ENCODE data around the gene PNRC1.

PNRC1 gene

GRCh38 chr6:89098461-89098860 is 17.9 kb downstream of the PNRC1 start:
- TF ChIP-seq, protein P1, sequence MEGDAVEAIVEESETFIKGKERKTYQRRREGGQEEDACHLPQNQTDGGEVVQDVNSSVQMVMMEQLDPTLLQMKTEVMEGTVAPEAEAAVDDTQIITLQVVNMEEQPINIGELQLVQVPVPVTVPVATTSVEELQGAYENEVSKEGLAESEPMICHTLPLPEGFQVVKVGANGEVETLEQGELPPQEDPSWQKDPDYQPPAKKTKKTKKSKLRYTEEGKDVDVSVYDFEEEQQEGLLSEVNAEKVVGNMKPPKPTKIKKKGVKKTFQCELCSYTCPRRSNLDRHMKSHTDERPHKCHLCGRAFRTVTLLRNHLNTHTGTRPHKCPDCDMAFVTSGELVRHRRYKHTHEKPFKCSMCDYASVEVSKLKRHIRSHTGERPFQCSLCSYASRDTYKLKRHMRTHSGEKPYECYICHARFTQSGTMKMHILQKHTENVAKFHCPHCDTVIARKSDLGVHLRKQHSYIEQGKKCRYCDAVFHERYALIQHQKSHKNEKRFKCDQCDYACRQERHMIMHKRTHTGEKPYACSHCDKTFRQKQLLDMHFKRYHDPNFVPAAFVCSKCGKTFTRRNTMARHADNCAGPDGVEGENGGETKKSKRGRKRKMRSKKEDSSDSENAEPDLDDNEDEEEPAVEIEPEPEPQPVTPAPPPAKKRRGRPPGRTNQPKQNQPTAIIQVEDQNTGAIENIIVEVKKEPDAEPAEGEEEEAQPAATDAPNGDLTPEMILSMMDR (IDR thresholded peaks at IDR 0.05; ENCODE audit: low read depth, low read length, missing control alignments), result no peak
- no peak overlapping the region for H3K4me3 ChIP-seq (replicated peaks; ENCODE audit: low read depth, low read length)
- DNase-seq (ENCODE audit: extremely low read depth, low read depth), result no peak

DNA sequence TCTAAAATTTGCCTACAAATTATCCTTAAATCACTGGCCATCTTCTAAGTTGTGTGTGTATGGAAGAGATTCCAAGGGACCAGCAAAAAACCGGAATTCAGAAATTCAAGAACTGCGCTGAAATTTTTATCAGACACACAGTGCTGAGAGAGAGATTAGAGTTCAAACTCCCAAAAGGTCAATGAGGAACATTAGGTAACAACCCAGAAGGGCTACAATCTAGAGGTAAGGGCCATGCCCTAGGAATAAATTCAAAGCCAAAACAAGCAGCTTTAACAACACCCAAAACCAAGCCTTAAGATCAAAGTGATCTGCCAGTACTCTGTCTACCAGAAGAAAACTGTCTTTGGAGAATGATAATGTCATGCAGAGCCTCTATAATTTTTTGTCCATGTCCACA is 19.6 kb downstream of the PNRC1 start:
- TF ChIP-seq, protein P1 (IDR thresholded peaks at IDR 0.05; ENCODE audit: low read depth, low read length, missing control alignments), result no peak
- no peak for DNase-seq (ENCODE audit: extremely low read depth, low read depth)
- no peak overlapping the region for H3K4me3 ChIP-seq (replicated peaks; ENCODE audit: low read depth, low read length)

DNA sequence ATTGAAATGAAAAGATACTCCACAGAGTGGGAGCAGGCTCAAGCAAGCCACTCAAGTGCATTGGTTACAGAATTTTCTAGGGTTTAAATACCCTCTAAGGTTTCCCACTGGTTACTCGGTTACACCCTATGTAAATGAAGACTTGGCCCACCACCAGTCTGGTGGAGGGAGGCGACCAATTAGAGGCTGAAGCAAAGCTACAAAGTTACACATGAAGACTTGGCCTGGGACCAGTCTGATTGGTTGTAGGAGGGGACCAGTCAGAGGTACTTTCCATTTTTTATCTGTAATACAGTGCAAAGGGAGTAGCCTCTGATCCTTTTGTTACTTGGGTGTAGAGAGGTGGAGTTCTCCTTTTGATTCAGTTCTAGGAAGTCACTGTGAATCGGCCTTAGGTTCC is 29.7 kb downstream of the PNRC1 start:
- no peak overlapping the region for H3K4me3 ChIP-seq (replicated peaks; ENCODE audit: low read depth, low read length)
- DNase-seq (ENCODE audit: extremely low read depth, low read depth), result no peak
- TF ChIP-seq, protein P1 (IDR thresholded peaks at IDR 0.05; ENCODE audit: low read depth, low read length, missing control alignments), result no peak

- TF ChIP-seq, protein P1 (IDR thresholded peaks at IDR 0.05; ENCODE audit: low read depth, low read length, missing control alignments), result no peak
- no peak for DNase-seq (ENCODE audit: extremely low read depth, low read depth)
- no peak overlapping the region for H3K4me3 ChIP-seq (replicated peaks; ENCODE audit: low read depth, low read length)
Measured at GRCh38 chr6:89111933-89112332, 31.4 kb downstream of the PNRC1 start.

DNA sequence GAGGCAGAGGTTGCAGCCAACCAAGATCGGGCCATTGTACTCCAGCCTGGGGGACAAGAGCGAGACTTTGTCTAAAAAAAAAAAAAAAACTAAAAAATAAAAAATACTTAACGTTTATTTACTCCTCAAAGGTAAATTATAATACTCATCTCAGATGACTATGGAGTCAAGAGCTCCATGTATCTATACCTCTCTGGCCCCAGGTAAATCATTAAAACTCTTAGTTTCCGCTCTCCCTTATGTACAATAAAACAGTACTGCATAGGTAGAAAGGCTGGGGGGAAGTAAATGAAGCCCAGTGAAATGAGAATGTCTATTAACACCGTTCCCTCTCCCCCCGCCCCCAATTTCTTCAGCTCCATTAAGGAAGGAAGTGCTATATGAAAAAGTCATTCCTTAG is 36.2 kb downstream of the PNRC1 start:
- DNase-seq (ENCODE audit: extremely low read depth, low read depth), result no peak
- TF ChIP-seq, protein P1 (IDR thresholded peaks at IDR 0.05; ENCODE audit: low read depth, low read length, missing control alignments), result no peak
- H3K4me3 ChIP-seq (replicated peaks; ENCODE audit: low read depth, low read length), result no peak overlapping the region

DNA sequence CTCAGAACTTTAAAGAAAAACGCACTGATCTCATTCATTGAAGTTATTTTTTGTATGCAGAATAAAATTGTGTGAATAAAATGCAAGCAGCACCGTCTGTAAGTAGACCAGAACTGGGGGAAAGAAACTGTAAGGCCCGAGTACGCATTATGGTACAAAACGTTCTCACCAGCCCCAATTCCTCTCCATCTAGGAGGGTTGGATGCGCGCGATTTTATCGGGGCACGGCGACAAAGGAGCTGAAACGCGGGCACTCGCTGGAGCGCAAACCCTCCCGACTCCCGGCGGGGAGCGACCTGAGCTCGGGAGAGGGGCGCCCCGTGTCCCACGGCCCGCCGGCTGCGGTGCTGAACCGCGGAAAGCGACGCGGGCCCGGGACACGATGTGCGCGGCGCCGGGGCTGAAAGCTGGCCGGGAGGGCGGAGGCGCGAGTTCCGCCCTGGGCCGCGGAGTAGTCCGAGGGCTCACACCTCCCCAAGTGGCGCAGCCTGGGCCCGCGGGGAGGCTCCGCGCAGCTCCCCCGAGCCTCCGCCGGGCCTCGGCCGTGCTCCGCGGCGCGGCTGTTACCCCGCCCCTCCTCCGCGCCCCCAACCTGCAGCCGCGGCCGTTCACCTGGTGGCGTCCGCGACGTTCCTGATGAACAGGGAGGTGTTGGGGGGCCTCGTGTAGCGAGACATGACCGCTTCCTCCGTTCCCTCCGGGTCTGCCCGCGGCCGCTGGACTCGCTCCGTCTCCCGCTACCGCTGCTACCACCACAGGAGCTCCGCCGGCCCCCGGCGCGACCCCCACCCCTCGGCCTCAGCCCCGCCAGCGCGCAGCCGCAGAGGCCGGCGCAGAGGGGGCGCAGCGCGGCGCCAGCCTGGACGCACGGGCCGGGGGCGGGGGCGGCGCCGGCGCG is 36.9 kb downstream of the PNRC1 start, which contains the start of gene SRSF12:
SRSF12 (minus strand) TSS at position 861 of the 898 bp plus-strand sequence; CDS start at position 677, 184 bp downstream.
- DNase-seq (ENCODE audit: extremely low read depth, low read depth), result no peak
- peak within 1 kb of the TSS; percentile 47 for H3K4me3 ChIP-seq (replicated peaks; ENCODE audit: low read depth, low read length)
- TF ChIP-seq, protein P1 (IDR thresholded peaks at IDR 0.05; ENCODE audit: low read depth, low read length, missing control alignments), result no peak

All from HFF-Myc (cell line).